Activated CD8-positive, alpha-beta memory T cell treated with anti-CD3 and anti-CD28 coated beads, Interleukin-2, amount 10 ng/mL, durations not matched to agents 7 days and 5 days (primary cell): Measurements from ENCODE around the gene SNX3. TPM values are rescaled to one million over a fixed set of nuclear protein-coding genes. Genes with fewer than 3 reads are reported as not detected.
A peak's percentile ranks its signal among the peaks of the same experiment; 100 is the strongest.
"Not testable (repeated sequence)": the region's sequence is repeated elsewhere in the genome, so short reads cannot be mapped to it uniquely, and the experiment has no call there.

Source experiments
- ATAC-seq: fragments of 150-1000 bp; cut with Tn5 transposase; one replicate; pipeline ENCODE4 v1.10.0; 2021; ENCODE audit warnings: moderate library complexity
- CTCF ChIA-PET: fragments of 350-600 bp; sonication (Branson Sonifier 250); formaldehyde crosslinking; loops from one replicate; lab custom pipeline; 2021; ENCODE audit warnings: antibody characterized with exemption; lab: Charles Lee
- DNase-seq: peaks from one replicate; pipeline ENCODE4 v3.0.0-alpha.2; 2020
- H3K27ac Mint-ChIP-seq: one replicate; pipeline ENCODE4 v1.8.0; 2021; ENCODE audit warnings: mild to moderate bottlenecking, mixed read lengths
- H3K27me3 Mint-ChIP-seq: one replicate; pipeline ENCODE4 v1.8.0; 2021; ENCODE audit warnings: mixed read lengths
- H3K36me3 Mint-ChIP-seq: one replicate; pipeline ENCODE4 v1.8.0; 2021; ENCODE audit warnings: mild to moderate bottlenecking, mixed read lengths
- H3K4me1 Mint-ChIP-seq: one replicate; pipeline ENCODE4 v1.8.0; 2021; ENCODE audit warnings: mixed read lengths
- H3K4me3 Mint-ChIP-seq: one replicate; pipeline ENCODE4 v1.8.0; 2021; ENCODE audit warnings: mild to moderate bottlenecking, moderate library complexity, mixed read lengths
- H3K9me3 Mint-ChIP-seq: one replicate; pipeline ENCODE4 v1.8.0; 2022; ENCODE audit warnings: low read depth, mixed read lengths
- total RNA-seq, 2 experiments: library from RNA; stranded (reverse); gene quantifications; one replicate each; pipeline ENCODE4 v1.2.3, GENCODE V29; 2021

Gene SNX3
- total RNA-seq: 10 to 100 TPM; 67.9 to 68.8 TPM

- Mint-ChIP-seq H3K27me3 (no peaks in the 10 kb centered on the region), H3K9me3 (no peaks in the 10 kb centered on the region), H3K36me3 (peaks cover 1% of the 10 kb centered on the region), H3K27ac (peak within 1 kb of the TSS; percentile 92), H3K4me3 (peak within 1 kb of the TSS; percentile 82), H3K4me1 (peaks cover 16% of the 10 kb centered on the region)
- ATAC-seq: peak; percentile 92
- CTCF ChIA-PET: interaction anchor here (0.7 to 2.4 kb wide), 5 partner anchors 12 to 1779 kb away, joined by 3 to 6 read pairs (median 4); partner anchors contain the start of gene AFG1L
- peak; percentile 93 for DNase-seq
Measured at GRCh38 chr6:108260809-108261569, at the start of gene SNX3. Gene SNX3 (minus strand): TSS chr6:108261040. CDS start chr6:108260921, 119 bp downstream.

DNA sequence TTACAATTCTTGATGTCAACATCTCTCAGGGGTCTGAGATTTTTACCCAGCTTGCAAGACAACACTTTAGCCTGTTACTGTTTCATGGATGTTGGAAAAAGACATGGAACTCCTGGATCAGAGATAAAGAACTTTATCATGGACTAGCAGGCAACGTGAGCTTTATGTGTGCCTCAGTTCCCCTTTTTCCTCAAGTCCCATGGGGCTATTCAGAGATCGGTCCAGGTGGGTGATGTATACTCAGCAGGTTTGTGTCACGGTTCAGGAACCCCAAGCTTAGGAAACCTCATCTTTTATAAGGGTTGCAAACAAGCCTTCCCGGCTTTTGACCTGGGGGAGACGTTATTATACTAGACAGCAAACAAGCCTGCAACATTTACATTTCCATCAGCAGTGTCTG, 49.0 kb upstream of the SNX3 start:
- Mint-ChIP-seq H3K27ac (no peak overlapping the region), H3K36me3 (peaks cover 2% of the 10 kb centered on the region), H3K27me3 (no peaks in the 10 kb centered on the region), H3K9me3 (no peaks in the 10 kb centered on the region), H3K4me3 (no peak overlapping the region), H3K4me1 (peaks cover 7% of the 10 kb centered on the region)
- no peak for DNase-seq
- no peak for ATAC-seq
- CTCF ChIA-PET: no interaction called here

DNA sequence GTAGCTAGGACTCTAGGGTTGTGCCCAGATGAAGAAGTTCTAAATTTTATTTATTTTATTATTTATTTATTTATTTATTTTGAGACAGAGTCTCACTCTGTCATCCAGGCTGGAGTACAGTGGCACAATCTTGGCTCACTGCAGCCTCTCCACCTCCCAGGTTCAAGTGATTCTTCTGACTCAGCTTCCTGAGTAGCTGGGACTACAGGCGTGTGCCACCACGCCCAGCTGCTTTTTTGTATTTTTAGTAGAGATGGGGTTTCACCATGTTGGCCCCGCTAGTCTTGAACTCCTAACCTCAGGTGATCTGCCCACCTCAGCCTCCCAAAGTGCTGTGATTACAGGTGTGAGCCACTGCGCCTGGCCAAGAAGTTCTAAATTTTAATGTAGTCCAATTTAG, 47.8 kb upstream of the SNX3 start:
- not testable (repeated sequence) for H3K4me1 Mint-ChIP-seq, H3K4me3 Mint-ChIP-seq, H3K27me3 Mint-ChIP-seq, H3K27ac Mint-ChIP-seq, ATAC-seq, H3K9me3 Mint-ChIP-seq, H3K36me3 Mint-ChIP-seq
- peak; percentile 40 for DNase-seq
- CTCF ChIA-PET: interaction anchor here (1.3 kb wide), 2 partner anchors 10 to 21 kb away, joined by 3 read pairs; no protein-coding TSS in a partner anchor

DNA sequence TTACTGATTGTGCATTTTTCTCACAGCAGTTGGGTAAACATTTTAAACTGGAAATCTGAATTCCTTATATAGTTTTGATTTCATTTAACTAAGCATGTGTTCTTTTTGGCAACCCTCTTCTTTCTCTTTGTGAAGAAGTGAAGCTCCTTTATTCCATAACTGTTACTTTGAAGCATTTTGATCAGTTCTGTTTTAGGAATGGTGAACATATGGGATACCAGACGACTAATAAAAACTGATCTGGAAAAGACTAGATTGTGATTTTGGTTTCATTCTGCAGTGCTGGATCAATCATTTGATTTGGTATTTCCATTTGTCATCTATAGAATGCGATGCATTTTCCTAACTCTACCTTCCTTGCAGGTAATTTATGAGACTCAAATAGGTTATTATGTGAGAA, 43.8 kb upstream of the SNX3 start:
- CTCF ChIA-PET: no interaction called here
- Mint-ChIP-seq H3K9me3 (no peaks in the 10 kb centered on the region), H3K27me3 (no peaks in the 10 kb centered on the region), H3K27ac (no peak overlapping the region), H3K4me3 (no peak overlapping the region), H3K4me1 (peaks cover 7% of the 10 kb centered on the region), H3K36me3 (peaks cover 4% of the 10 kb centered on the region)
- ATAC-seq (no peak), DNase-seq (no peak)

GRCh38 chr6:108302386-108302785, 41.5 kb upstream of the SNX3 start:
- no peak for DNase-seq
- H3K4me1 Mint-ChIP-seq: peaks cover 11% of the 10 kb centered on the region
- no peak for ATAC-seq
- CTCF ChIA-PET: no interaction called here
- H3K36me3 Mint-ChIP-seq: peaks cover 5% of the 10 kb centered on the region
- no peaks in the 10 kb centered on the region for H3K9me3 Mint-ChIP-seq
- H3K27me3 Mint-ChIP-seq: no peaks in the 10 kb centered on the region
- H3K4me3 Mint-ChIP-seq: no peak overlapping the region
- H3K27ac Mint-ChIP-seq: no peak overlapping the region

- no peak for ATAC-seq
- H3K4me1 Mint-ChIP-seq: peaks cover 24% of the 10 kb centered on the region
- H3K27me3 Mint-ChIP-seq: no peaks in the 10 kb centered on the region
- DNase-seq: no peak
- peak overlapping the region; percentile 89 for H3K4me3 Mint-ChIP-seq
- no peaks in the 10 kb centered on the region for H3K9me3 Mint-ChIP-seq
- peaks cover 3% of the 10 kb centered on the region for H3K36me3 Mint-ChIP-seq
- H3K27ac Mint-ChIP-seq: peak overlapping the region; percentile 99
- CTCF ChIA-PET: interaction anchor here (1.5 to 1.8 kb wide), 2 partner anchors 10 to 13 kb away, joined by 4 to 5 read pairs; no protein-coding TSS in a partner anchor
Measured at GRCh38 chr6:108295676-108296075, 34.8 kb upstream of the SNX3 start.

DNA sequence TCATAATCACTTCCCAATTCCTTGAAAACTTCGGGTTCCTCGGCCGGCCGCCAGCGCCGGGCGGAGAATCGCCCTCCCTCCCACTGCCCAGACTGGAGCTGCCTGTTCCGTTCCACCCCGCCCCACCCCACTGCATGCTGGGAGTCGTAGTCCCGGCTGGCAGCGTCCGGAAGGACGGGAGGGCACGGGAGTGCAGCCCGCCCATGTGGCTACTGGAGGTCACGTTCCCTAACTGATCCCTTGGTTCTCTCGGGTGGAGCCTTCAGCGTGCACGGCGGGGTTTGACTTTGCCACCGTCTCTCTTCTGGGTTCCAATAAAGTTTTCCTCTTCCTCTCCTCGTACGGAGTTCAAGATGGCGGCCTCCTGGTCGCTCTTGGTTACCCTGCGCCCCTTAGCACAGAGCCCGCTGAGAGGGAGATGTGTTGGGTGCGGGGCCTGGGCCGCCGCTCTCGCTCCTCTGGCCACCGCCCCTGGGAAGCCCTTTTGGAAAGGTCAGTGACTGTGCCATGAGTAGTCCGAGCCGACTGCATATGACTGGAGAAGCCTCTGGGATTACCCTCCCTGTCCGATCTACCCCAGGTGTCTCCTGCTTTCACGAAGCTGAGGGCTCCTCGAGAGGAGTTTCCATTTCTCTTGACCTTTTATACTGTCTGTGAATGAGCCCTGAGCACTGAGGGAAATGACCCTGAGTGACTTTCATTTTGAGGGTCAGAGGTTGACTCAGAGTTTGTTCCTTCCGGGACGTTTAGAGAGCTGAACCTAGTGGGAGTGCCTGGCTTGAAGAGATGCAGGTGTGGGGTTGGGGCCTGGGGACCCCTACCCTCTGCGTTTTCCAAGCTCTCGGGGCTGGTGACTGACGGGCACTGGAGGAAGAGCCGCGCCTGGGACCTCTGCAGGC, 34.1 kb upstream of the SNX3 start, which contains the start of gene AFG1L:
AFG1L (plus strand) TSS at position 328 of the 899 bp plus-strand sequence; CDS start at position 354, 26 bp downstream.
- CTCF ChIA-PET: interaction anchor here (0.6 to 1.8 kb wide), 4 partner anchors 10 to 34 kb away, joined by 3 to 5 read pairs (median 4); partner anchors contain the start of gene SNX3
- Mint-ChIP-seq H3K27ac (peak within 1 kb of the TSS; percentile 99), H3K4me3 (peak within 1 kb of the TSS; percentile 89), H3K4me1 (peaks cover 24% of the 10 kb centered on the region), H3K27me3 (no peaks in the 10 kb centered on the region), H3K9me3 (no peaks in the 10 kb centered on the region), H3K36me3 (peaks cover 3% of the 10 kb centered on the region)
- ATAC-seq (peak; percentile 95), DNase-seq (peak; percentile 93)

- Mint-ChIP-seq H3K27me3 (no peaks in the 10 kb centered on the region), H3K36me3 (peaks cover 3% of the 10 kb centered on the region), H3K9me3 (no peaks in the 10 kb centered on the region), H3K4me3 (peak overlapping the region; percentile 89), H3K27ac (peak overlapping the region; percentile 99), H3K4me1 (peaks cover 23% of the 10 kb centered on the region)
- CTCF ChIA-PET: interaction anchor here (0.6 to 1.8 kb wide), 3 partner anchors 12 to 34 kb away, joined by 3 to 5 read pairs (median 5); partner anchors contain the start of gene SNX3
- ATAC-seq (peak; percentile 48), DNase-seq (no peak)
Measured at GRCh38 chr6:108294297-108294726, 33.5 kb upstream of the SNX3 start.

- no peak for DNase-seq
- CTCF ChIA-PET: no interaction called here
- no peak for ATAC-seq
- peak overlapping the region; percentile 89 for H3K4me3 Mint-ChIP-seq
- H3K9me3 Mint-ChIP-seq: no peaks in the 10 kb centered on the region
- peaks cover 3% of the 10 kb centered on the region for H3K36me3 Mint-ChIP-seq
- H3K27ac Mint-ChIP-seq: peak overlapping the region; percentile 99
- no peaks in the 10 kb centered on the region for H3K27me3 Mint-ChIP-seq
- H3K4me1 Mint-ChIP-seq: peaks cover 27% of the 10 kb centered on the region
Measured at GRCh38 chr6:108293527-108294296, 32.9 kb upstream of the SNX3 start.

- ATAC-seq, CTCF ChIA-PET, H3K27me3 Mint-ChIP-seq, H3K27ac Mint-ChIP-seq, DNase-seq, H3K4me3 Mint-ChIP-seq, H3K36me3 Mint-ChIP-seq, H3K9me3 Mint-ChIP-seq: not testable (repeated sequence)
- H3K4me1 Mint-ChIP-seq: peaks cover 31% of the 10 kb centered on the region
Measured at GRCh38 chr6:108292561-108292960, 31.7 kb upstream of the SNX3 start.

- H3K27ac Mint-ChIP-seq: no peak overlapping the region
- H3K4me1 Mint-ChIP-seq: peaks cover 42% of the 10 kb centered on the region
- DNase-seq: no peak
- no peaks in the 10 kb centered on the region for H3K27me3 Mint-ChIP-seq
- peaks cover 1% of the 10 kb centered on the region for H3K36me3 Mint-ChIP-seq
- no peak overlapping the region for H3K4me3 Mint-ChIP-seq
- CTCF ChIA-PET: no interaction called here
- no peaks in the 10 kb centered on the region for H3K9me3 Mint-ChIP-seq
- ATAC-seq: no peak
Measured at GRCh38 chr6:108291091-108291490, 30.3 kb upstream of the SNX3 start.

DNA sequence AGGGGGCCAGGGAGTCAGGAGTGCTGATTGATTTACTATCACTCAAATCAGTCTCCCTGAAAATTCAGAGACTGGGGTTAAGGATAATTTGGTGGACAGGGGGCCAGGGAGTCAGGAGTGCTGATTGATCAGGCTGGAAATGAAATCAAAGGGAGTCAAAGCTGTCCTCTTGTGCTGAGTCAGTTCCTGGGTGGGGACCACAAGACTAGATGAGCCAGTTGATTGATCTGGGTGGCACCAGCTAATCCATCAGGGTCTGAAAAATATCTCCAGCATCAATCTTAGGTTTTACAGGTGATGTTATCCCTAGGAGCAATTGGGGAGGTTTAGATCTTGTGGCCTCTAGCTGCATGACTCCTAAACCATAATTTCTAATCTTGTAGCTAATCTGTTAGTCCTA, 27.9 kb upstream of the SNX3 start:
- Mint-ChIP-seq H3K4me1 (peaks cover 29% of the 10 kb centered on the region), H3K27ac (no peak overlapping the region), H3K4me3 (no peak overlapping the region), H3K36me3 (no peaks in the 10 kb centered on the region), H3K27me3 (no peaks in the 10 kb centered on the region), H3K9me3 (no peaks in the 10 kb centered on the region)
- peak; percentile 46 for DNase-seq
- CTCF ChIA-PET: no interaction called here
- peak; percentile 51 for ATAC-seq
